ENCODE data around the gene PM20D1.
"Not testable (repeated sequence)": the region's sequence is repeated elsewhere in the genome, so short reads cannot be mapped to it uniquely, and the experiment has no call there.

GRCh38 chr1:205857501-205857900 is 7.6 kb upstream of the PM20D1 start:
- TF ChIP-seq EZH2 (IDR thresholded peaks at IDR 0.05); POLR2AphosphoS5 (IDR thresholded peaks at IDR 0.05; ENCODE audit: borderline replicate concordance, low read depth, low read length); FOXP2 (optimal IDR thresholded peaks at IDR 0.05; ENCODE audit: control extremely low read depth, extremely low read length, insufficient read depth): not testable (repeated sequence)

Measured in SK-N-MC (cell line).